GM12872 (cell line): ENCODE measurements around the gene C1orf185.

Experiments
- TF ChIP-seq, protein P1 (sequence below): IDR thresholded peaks from 3 replicates; pipeline ENCODE4 v1.5.1; 2011; ENCODE audit warnings: low read depth, mild to moderate bottlenecking, low read length, moderate library complexity; ENCODE audit not compliant: insufficient read depth

The C1orf185 gene

DNA sequence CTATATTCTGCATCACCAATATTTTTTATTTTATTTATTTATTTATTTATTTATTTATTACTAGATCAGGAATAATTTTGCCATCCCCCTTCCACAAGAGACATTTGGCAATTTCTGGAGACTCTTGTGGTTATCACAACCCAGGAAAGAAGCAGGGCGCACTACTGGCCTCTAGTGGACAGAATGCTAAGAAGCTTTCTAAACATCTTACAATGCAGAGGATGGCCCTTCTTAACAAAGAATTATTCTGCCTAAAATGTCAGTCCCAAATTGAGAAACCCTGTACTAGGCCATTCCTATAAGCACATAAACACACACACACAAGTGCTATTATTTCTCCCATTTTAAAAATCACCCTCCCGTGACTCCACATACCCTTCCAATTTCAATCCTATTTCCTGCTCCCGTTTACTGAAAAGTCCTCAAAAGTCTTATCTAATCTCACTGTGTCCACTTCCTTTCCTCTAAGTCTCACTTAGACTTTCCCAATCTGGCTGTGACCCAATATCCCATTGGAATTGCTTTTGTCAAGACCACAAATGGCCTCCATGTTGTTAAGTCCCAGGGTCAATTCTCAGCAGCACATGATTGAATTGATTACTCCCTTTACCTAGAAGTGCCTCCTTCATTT is 90.3 kb downstream of the C1orf185 start:
- TF ChIP-seq, protein P1, sequence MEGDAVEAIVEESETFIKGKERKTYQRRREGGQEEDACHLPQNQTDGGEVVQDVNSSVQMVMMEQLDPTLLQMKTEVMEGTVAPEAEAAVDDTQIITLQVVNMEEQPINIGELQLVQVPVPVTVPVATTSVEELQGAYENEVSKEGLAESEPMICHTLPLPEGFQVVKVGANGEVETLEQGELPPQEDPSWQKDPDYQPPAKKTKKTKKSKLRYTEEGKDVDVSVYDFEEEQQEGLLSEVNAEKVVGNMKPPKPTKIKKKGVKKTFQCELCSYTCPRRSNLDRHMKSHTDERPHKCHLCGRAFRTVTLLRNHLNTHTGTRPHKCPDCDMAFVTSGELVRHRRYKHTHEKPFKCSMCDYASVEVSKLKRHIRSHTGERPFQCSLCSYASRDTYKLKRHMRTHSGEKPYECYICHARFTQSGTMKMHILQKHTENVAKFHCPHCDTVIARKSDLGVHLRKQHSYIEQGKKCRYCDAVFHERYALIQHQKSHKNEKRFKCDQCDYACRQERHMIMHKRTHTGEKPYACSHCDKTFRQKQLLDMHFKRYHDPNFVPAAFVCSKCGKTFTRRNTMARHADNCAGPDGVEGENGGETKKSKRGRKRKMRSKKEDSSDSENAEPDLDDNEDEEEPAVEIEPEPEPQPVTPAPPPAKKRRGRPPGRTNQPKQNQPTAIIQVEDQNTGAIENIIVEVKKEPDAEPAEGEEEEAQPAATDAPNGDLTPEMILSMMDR = peak; percentile 84

DNA sequence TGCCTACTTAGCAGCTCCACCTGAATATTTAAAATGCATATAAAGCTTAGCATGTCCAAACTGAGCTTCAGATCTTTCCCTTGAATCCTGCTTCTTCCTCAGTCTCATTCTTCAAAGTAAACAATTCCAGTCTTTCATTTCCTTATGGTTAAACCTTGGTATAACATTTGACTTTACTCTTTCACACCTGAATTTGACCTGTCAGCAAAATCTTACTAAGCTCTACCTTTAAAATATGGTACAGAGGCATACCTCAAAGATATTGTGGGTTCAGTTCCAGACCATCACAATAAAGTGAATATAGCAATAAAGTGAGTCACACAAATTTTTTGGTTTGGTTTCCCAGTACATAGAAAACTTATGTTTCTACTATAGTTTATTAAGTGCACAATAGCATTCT is 91.5 kb downstream of the C1orf185 start:
- TF ChIP-seq, protein P1 = no peak
